GM08714 (cell line): ENCODE results near the gene GLI2.

Source experiments
- H3K4me3 ChIP-seq: fragments of 200-500 bp; sonication (Bioruptor generic); 2 replicates; pipeline ENCODE4 v1.5.1; 2014; ENCODE audit warnings: mild to moderate bottlenecking, low read length, inconsistent platforms
- ZNF274 ChIP-seq: IDR thresholded peaks from 2 replicates; pipeline ENCODE4 v1.6.1; 2012; ENCODE audit warnings: mild to moderate bottlenecking, low read depth, low read length

The GLI2 gene

GRCh38 chr2:120772261-120772660, 36.6 kb downstream of the GLI2 start:
- no peak overlapping the region for H3K4me3 ChIP-seq
- TF ChIP-seq ZNF274 = no peak

GRCh38 chr2:120773186-120773800, 37.6 kb downstream of the GLI2 start:
- TF ChIP-seq ZNF274 = no peak
- no peak overlapping the region for H3K4me3 ChIP-seq

DNA sequence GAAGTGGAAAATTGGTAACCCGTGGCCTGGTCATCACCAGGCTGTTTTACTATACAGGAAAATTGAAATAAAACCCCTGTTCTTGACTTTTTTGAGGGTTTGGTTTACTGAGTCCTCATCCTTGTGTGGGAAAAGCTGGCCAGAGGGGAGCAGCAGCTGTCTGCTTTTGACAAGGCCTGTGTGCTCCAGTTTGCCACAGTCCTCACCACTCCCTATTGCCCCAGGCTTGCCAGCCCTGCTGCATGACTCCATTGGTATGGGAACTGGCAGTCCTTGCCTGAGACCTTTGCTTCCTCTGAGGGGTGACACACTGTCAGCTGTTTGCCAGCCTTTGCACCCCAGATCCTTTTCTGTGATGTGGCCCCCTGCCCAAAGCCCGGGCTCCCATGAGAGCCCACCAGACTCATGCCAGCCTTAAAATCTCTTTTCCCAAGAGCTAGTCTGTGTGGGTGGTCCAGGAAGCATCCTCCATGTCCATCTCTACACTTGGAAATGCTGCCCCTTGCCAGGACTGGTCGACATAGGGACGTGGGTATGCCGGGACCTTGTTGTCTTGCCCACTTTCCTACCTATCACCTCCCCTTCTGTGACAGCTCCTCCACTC, 39.0 kb downstream of the GLI2 start:
- H3K4me3 ChIP-seq = no peak overlapping the region
- no peak for TF ChIP-seq ZNF274

DNA sequence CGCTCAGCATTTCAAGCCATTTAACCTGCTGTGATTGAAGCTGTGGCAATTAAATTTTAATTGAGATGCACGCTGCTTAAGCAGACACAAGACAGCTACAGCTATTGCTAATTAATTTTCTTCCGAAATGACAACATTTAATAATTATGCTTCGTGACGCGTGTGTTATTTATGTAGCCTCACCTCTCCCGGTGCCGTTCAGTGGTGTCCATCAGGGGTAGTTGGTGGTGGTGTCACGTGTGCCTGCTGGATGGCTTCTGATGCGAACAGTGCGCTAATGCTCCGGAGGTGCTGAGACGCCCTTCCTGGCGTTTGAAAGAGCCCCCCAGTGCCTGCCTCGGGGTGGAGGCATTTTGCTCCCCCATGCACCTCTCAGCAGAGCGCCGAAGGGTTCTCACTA, 39.5 kb downstream of the GLI2 start:
- no peak overlapping the region for H3K4me3 ChIP-seq
- TF ChIP-seq ZNF274 = no peak

GRCh38 chr2:120775801-120776589, 40.3 kb downstream of the GLI2 start:
- TF ChIP-seq ZNF274 = no peak
- H3K4me3 ChIP-seq = no peak overlapping the region

DNA sequence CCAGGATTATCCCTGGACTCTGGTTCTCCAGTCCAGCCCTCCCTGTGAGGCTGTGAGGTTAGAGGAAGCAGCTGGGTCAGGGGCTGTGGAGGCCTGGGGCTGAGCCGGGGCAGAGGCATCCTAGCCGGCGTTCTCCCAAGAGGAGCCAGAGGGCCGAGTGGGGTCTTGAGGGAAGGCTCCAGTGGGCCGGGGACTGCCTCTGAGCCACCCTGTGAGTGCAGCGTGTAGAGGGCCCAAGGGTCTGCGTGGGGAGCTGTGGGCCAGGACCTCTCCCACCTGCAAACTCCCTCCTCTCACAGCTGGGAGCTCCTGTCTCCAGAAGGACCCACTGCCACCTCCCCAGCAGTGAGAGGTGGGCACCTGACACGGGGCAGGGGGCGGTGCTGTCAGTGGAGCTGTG, 41.0 kb downstream of the GLI2 start:
- TF ChIP-seq ZNF274 = no peak
- no peak overlapping the region for H3K4me3 ChIP-seq

- no peak overlapping the region for H3K4me3 ChIP-seq
- TF ChIP-seq ZNF274 = no peak
Observed at GRCh38 chr2:120777170-120777751, 41.6 kb downstream of the GLI2 start.

GRCh38 chr2:120777787-120778186, 42.1 kb downstream of the GLI2 start:
- H3K4me3 ChIP-seq = no peak overlapping the region
- TF ChIP-seq ZNF274 = no peak

DNA sequence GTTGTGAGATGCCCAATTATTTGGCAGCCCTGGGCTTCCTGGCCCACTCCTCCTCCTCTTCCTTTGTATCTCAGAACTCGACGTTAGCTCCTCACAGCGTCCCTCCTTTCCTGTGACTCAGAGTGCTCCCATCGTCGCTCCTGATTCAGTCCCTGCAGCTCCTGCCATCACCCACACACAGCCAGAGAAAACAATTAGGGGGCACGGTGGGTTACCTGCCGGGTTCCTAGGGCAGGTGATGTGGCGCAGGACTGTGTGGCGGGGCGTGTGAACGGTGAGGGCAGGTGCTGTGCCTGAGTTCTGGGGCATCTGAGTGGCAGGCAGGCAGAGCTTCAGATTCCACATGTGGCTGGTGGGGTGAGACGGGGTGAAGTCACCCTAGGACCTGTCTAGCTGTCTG, 42.6 kb downstream of the GLI2 start:
- TF ChIP-seq ZNF274 = no peak
- H3K4me3 ChIP-seq = no peak overlapping the region

GRCh38 chr2:120779781-120780283, 44.2 kb downstream of the GLI2 start:
- no peak for TF ChIP-seq ZNF274

DNA sequence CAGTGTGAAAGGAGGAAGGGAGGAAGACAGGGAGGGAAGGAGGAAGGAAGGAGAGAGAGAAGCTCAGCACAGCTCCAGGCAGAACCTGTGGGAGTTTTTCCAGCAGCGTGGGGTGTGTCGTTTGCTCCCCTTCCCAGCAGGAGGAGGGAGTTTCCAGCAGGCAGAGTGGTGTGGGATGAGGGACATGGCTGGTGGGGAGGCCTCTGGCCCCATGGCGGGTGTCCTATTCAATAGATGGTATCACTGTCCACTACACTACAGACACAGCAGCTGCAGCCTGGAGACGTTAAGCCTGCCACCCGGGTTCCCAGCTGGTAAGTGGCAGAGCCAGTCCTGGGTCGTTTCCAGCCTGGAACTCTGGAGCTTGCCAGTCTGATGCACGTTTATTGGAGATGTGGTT, 44.7 kb downstream of the GLI2 start:
- no peak overlapping the region for H3K4me3 ChIP-seq
- TF ChIP-seq ZNF274 = no peak

More at GRCh38 chr2:120779781-120780283, 44.2 kb downstream of the GLI2 start:
- H3K4me3 ChIP-seq = no peak overlapping the region

- H3K4me3 ChIP-seq = no peak overlapping the region
- no peak for TF ChIP-seq ZNF274
Observed at GRCh38 chr2:120783371-120783791, 47.7 kb downstream of the GLI2 start.

DNA sequence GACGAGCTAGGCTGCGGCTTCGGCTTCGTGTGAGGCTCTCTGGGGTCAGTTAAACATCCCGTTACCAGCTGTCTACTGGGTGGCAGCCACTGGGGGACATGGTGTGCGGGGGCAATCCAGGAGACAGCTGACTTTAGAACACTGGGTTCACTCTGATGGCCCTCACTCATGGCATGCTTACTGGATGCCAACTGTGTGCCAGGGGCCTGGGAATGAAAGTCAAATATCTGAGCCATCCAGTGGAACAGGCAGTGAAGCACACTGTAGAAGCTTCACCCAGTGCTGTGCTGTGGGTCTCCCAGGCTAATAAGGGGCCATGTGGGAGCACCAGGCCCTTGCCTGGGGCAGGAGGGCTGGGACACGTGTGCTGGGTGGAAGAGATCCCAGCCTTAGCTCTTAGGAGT, 48.3 kb downstream of the GLI2 start:
- TF ChIP-seq ZNF274 = no peak
- H3K4me3 ChIP-seq = no peak overlapping the region
